H1 (cell line): ENCODE measurements around the gene TOP1.

Source experiments
- CEBPB ChIP-seq: IDR thresholded peaks from 2 replicates; pipeline ENCODE4 v1.6.1; 2012; ENCODE audit warnings: low read depth, low read length
- CREB1 ChIP-seq: IDR thresholded peaks from 2 replicates; pipeline ENCODE4 v1.6.1; 2012; ENCODE audit warnings: inconsistent platforms
- CTCF ChIP-seq, 3 experiments: IDR thresholded peaks; 1 replicate in 2 of 3; 2 replicates in 1 of 3; pipeline versions ENCODE4 v1.5.1 to v1.6.1; 2011; ENCODE audit warnings: low read length in 3 of 3, mild to moderate bottlenecking in 3 of 3, inconsistent platforms in 2 of 3, low read depth in 1 of 3, moderate library complexity in 1 of 3; ENCODE audit not compliant: insufficient read depth in 1 of 3; ENCODE audit errors: control extremely low read depth in 1 of 3
- EZH2 ChIP-seq: fragments of 200-600 bp; sonication (generic); IDR thresholded peaks from 2 replicates; pipeline ENCODE4 v1.7.1; 2012; ENCODE audit warnings: low read depth, mild to moderate bottlenecking, moderate library complexity, low read length, inconsistent platforms; ENCODE audit not compliant: severe bottlenecking
- KDM1A ChIP-seq: fragments of 200-600, 300-600 bp; sonication (generic); IDR thresholded peaks from 2 replicates; pipeline ENCODE4 v1.7.1; 2016; ENCODE audit warnings: mild to moderate bottlenecking, low read length, borderline replicate concordance
- POLR2A ChIP-seq, 2 experiments: IDR thresholded peaks; 1 replicate in 1 of 2; 2 replicates in 1 of 2; pipeline ENCODE4 v1.6.1; 2011; ENCODE audit warnings: low read depth in 2 of 2, low read length in 2 of 2, mild to moderate bottlenecking in 2 of 2; ENCODE audit errors: control extremely low read depth in 1 of 2
- POLR2AphosphoS5 ChIP-seq: IDR thresholded peaks from 2 replicates; pipeline ENCODE4 v1.6.1; 2011; ENCODE audit warnings: low read depth, low read length
- RNF2 ChIP-seq: fragments of 200-900, 300-1000 bp; sonication (generic); IDR thresholded peaks from 2 replicates; pipeline ENCODE4 v1.7.1; 2016; ENCODE audit warnings: borderline replicate concordance, low read depth, mild to moderate bottlenecking, antibody characterized with exemption, low read length; ENCODE audit not compliant: poor library complexity, severe bottlenecking; ENCODE audit errors: missing control alignments
- RXRA ChIP-seq: IDR thresholded peaks from 2 replicates; pipeline ENCODE4 v1.6.1; 2011; ENCODE audit warnings: low read depth, mild to moderate bottlenecking, low read length, moderate library complexity; ENCODE audit not compliant: insufficient read depth
- SP1 ChIP-seq: IDR thresholded peaks from 2 replicates; pipeline ENCODE4 v1.6.1; 2011; ENCODE audit warnings: low read depth, low read length
- SP4 ChIP-seq: IDR thresholded peaks from 2 replicates; pipeline ENCODE4 v1.6.1; 2012; ENCODE audit warnings: low read length, inconsistent platforms
- SRF ChIP-seq: IDR thresholded peaks from 2 replicates; pipeline ENCODE4 v1.6.1; 2011; ENCODE audit warnings: mild to moderate bottlenecking, low read depth, low read length, moderate library complexity
- TCF12 ChIP-seq: IDR thresholded peaks from 2 replicates; pipeline ENCODE4 v1.6.1; 2011; ENCODE audit warnings: low read depth, mild to moderate bottlenecking, low read length

GRCh38 chr20:41098703-41099250 lies 70.2 kb downstream of the TOP1 start:
- TF ChIP-seq POLR2A (IDR thresholded peaks at IDR 0.05; ENCODE audit: control extremely low read depth in 1 of 2, low read depth in 2 of 2, low read length in 2 of 2) (no peak), CTCF (IDR thresholded peaks at IDR 0.05; ENCODE audit: control extremely low read depth in 1 of 3, insufficient read depth in 1 of 3, low read depth in 1 of 3, low read length in 3 of 3) (no peak), POLR2AphosphoS5 (no peak), TCF12 (no peak), SP4 (no peak), CEBPB (no peak), EZH2 (no peak), RXRA (no peak), SRF (no peak), CREB1 (no peak), KDM1A (no peak), RNF2 (no peak), SP1 (no peak)
